Panc1 (cell line): ENCODE data around the gene SNX3. TPM values are rescaled to one million over a fixed set of nuclear protein-coding genes. Genes with fewer than 3 reads are reported as not detected.

ENCODE experiments used
- ATAC-seq: fragments of 200-7000 bp; cut with Tn5 transposase; 2 replicates; pipeline ENCODE4 v1.9.1; 2020; ENCODE audit warnings: mild to moderate bottlenecking, moderate library complexity
- BruUV-seq: library from RNA; stranded (reverse); fragments of 400-500 nt; replicated peaks from 2 replicates; lab custom pipeline; 2021; lab: Mats Ljungman, UMichigan
- CTCF ChIA-PET: fragments of 300-600 bp; sonication (Branson Sonifier 250); formaldehyde crosslinking; loops from one replicate; lab custom pipeline; 2022; ENCODE audit warnings: antibody characterized with exemption; lab: Charles Lee
- POLR2A ChIA-PET: fragments of 300-600 bp; sonication (Branson Sonifier 250); formaldehyde crosslinking; loops from one replicate; lab custom pipeline; 2022; ENCODE audit warnings: antibody characterized with exemption; lab: Charles Lee
- DNase-seq: peaks from one replicate; pipeline ENCODE4 v3.0.0-alpha.2; 2010; ENCODE audit warnings: low read depth, low spot score
- H3K27ac ChIP-seq: 2 replicates; pipeline ENCODE4 v1.5.1; 2011; ENCODE audit warnings: mild to moderate bottlenecking, low read length, inconsistent platforms
- H3K27me3 ChIP-seq: fragments of 200-500 bp; sonication (Bioruptor generic); 2 replicates; pipeline ENCODE4 v1.6.0; 2014; ENCODE audit warnings: low read length, inconsistent platforms; ENCODE audit not compliant: control insufficient read depth, insufficient read depth
- H3K36me3 ChIP-seq: fragments of 200-500 bp; sonication (Bioruptor generic); 2 replicates; pipeline ENCODE4 v1.5.1; 2014; ENCODE audit warnings: inconsistent platforms, mild to moderate bottlenecking, low read length, moderate library complexity; ENCODE audit not compliant: control insufficient read depth, insufficient read depth
- H3K4me1 ChIP-seq: 2 replicates; pipeline ENCODE4 v1.5.1; 2011; ENCODE audit warnings: inconsistent platforms, mild to moderate bottlenecking, low read length, moderate library complexity; ENCODE audit not compliant: control insufficient read depth, insufficient read depth
- H3K4me3 ChIP-seq, 2 experiments: 2 replicates each; pipeline ENCODE4 v1.5.1; 2011 to 2012; ENCODE audit warnings: low read depth in 2 of 2, low read length in 2 of 2, mild to moderate bottlenecking in 2 of 2, inconsistent platforms in 1 of 2, moderate library complexity in 1 of 2
- H3K9me3 ChIP-seq: fragments of 200-500 bp; sonication (Bioruptor generic); 2 replicates; pipeline ENCODE4 v1.5.1; 2014; ENCODE audit warnings: low read depth, mild to moderate bottlenecking, inconsistent platforms, low read length, moderate library complexity; ENCODE audit not compliant: control insufficient read depth, insufficient read depth
- POLR2AphosphoS5 ChIP-seq: IDR thresholded peaks from 2 replicates; pipeline ENCODE4 v1.6.1; 2012; ENCODE audit warnings: mild to moderate bottlenecking, low read depth, low read length, moderate library complexity
- SIN3A ChIP-seq: IDR thresholded peaks from 2 replicates; pipeline ENCODE4 v1.6.1; 2012; ENCODE audit warnings: low read depth, mild to moderate bottlenecking, low read length, moderate library complexity, borderline replicate concordance; ENCODE audit not compliant: insufficient read depth
- TCF7L2 ChIP-seq: IDR thresholded peaks from 2 replicates; pipeline ENCODE4 v1.6.1; 2011; ENCODE audit warnings: mild to moderate bottlenecking, low read depth, low read length, inconsistent platforms
- in situ Hi-C: cut with HindIII; loops from 2 replicates; pipeline ENCODE4 v1.10.0; 2016; ENCODE audit warnings: low sequenced_read_pairs, low pct_unique_long_range_greater_than_20kb
- intact Hi-C: fragments of 100-400 bp; cut with micrococcal nuclease; formaldehyde crosslinking; loops from one replicate; pipeline ENCODE4 v1.10.0; 2022; ENCODE audit not compliant: unreplicated experiment
- total RNA-seq: library from RNA; stranded (reverse); gene quantifications from one replicate; pipeline ENCODE4 v1.2.1, GENCODE V29; 2021; ENCODE audit not compliant: unreplicated experiment
- TF ChIP-seq, protein P1 (sequence below), 2 experiments: IDR thresholded peaks; 2 replicates each; pipeline ENCODE4 v1.6.1; 2011 to 2012; ENCODE audit warnings: low read depth in 2 of 2, control low read depth in 1 of 2, low read length in 1 of 2, mild to moderate bottlenecking in 1 of 2, moderate library complexity in 1 of 2; ENCODE audit not compliant: insufficient read depth in 1 of 2
- TF ChIP-seq, protein P2 (sequence below): fragments of 450-650 bp; IDR thresholded peaks from 2 replicates; pipeline ENCODE4 v1.5.1; 2017; ENCODE audit warnings: mild to moderate bottlenecking

SNX3 gene
- total RNA-seq, 1 experiment from 2014 or later, result 223 TPM

DNA sequence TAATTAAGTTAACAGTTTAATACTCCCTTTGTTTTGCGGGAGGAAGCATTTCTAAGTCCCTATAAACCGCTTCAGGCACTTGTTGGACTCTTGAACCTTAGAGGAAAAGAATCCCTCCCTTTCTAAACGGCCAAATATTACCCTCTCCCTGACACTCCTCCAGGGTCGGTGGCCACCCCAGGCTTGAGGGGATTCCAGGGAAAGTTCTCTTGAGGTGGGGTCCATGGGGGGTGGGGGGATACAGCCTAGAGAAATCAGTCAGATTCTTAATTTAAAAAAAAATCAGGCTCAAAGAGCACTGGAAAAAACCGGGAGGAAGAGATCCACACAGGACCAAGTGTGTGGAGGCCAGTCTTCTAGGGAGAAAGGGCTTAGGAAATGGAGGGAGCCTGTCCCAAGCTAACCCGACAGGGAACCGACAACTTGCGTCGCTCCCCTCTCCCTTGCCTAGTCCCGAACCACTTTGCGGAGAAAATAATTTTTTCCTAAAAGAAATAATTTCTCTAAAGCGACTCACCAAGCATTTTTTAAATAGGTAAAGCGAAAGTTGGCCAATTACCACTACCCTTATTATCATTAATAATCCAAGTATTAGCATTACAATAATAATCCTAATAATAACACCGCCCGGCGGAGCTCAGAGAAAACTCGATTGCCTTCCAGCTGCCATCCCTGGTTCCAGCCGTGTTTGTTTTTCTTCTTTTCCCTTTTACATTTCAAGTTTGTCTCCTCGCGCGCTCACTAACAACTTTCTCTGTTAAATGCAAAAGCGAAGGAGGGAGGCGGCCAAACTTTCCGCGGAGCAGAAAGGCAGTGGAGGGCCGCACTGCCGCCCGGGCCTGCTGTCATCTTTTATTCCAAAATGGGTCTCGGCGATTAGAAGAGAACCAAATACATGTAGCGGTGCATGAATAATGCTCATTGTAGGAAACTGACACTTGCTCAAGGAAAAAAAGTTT is 90.2 kb downstream of the SNX3 start:
- BruUV-seq, result no TSS peak
- ChIA-PET CTCF (no interaction called here), POLR2A (interaction anchor here (0.6 kb wide), 1 partner anchor 87 kb away, joined by 5 read pairs; no protein-coding TSS in a partner anchor)
- Histone ChIP-seq H3K27me3 (peaks cover 4% of the 10 kb centered on the region), H3K4me3 (no peak overlapping the region), H3K4me1 (no peaks in the 10 kb centered on the region; the same call in none of the 2 replicates), H3K36me3 (no peaks in the 10 kb centered on the region), H3K27ac (no peak overlapping the region), H3K9me3 (no peaks in the 10 kb centered on the region)
- in situ Hi-C loops (no loop called here), intact Hi-C loops (no loop called here)
- ATAC-seq, result no peak
- TF ChIP-seq, protein P1, sequence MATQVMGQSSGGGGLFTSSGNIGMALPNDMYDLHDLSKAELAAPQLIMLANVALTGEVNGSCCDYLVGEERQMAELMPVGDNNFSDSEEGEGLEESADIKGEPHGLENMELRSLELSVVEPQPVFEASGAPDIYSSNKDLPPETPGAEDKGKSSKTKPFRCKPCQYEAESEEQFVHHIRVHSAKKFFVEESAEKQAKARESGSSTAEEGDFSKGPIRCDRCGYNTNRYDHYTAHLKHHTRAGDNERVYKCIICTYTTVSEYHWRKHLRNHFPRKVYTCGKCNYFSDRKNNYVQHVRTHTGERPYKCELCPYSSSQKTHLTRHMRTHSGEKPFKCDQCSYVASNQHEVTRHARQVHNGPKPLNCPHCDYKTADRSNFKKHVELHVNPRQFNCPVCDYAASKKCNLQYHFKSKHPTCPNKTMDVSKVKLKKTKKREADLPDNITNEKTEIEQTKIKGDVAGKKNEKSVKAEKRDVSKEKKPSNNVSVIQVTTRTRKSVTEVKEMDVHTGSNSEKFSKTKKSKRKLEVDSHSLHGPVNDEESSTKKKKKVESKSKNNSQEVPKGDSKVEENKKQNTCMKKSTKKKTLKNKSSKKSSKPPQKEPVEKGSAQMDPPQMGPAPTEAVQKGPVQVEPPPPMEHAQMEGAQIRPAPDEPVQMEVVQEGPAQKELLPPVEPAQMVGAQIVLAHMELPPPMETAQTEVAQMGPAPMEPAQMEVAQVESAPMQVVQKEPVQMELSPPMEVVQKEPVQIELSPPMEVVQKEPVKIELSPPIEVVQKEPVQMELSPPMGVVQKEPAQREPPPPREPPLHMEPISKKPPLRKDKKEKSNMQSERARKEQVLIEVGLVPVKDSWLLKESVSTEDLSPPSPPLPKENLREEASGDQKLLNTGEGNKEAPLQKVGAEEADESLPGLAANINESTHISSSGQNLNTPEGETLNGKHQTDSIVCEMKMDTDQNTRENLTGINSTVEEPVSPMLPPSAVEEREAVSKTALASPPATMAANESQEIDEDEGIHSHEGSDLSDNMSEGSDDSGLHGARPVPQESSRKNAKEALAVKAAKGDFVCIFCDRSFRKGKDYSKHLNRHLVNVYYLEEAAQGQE (IDR thresholded peaks at IDR 0.05; ENCODE audit: insufficient read depth in 1 of 2, low read depth in 2 of 2, low read length in 1 of 2), result no peak
- no peak for TF ChIP-seq SIN3A
- TF ChIP-seq POLR2AphosphoS5, result no peak
- TF ChIP-seq, protein P2, sequence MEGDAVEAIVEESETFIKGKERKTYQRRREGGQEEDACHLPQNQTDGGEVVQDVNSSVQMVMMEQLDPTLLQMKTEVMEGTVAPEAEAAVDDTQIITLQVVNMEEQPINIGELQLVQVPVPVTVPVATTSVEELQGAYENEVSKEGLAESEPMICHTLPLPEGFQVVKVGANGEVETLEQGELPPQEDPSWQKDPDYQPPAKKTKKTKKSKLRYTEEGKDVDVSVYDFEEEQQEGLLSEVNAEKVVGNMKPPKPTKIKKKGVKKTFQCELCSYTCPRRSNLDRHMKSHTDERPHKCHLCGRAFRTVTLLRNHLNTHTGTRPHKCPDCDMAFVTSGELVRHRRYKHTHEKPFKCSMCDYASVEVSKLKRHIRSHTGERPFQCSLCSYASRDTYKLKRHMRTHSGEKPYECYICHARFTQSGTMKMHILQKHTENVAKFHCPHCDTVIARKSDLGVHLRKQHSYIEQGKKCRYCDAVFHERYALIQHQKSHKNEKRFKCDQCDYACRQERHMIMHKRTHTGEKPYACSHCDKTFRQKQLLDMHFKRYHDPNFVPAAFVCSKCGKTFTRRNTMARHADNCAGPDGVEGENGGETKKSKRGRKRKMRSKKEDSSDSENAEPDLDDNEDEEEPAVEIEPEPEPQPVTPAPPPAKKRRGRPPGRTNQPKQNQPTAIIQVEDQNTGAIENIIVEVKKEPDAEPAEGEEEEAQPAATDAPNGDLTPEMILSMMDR, result no peak
- DNase-seq, result no peak

DNA sequence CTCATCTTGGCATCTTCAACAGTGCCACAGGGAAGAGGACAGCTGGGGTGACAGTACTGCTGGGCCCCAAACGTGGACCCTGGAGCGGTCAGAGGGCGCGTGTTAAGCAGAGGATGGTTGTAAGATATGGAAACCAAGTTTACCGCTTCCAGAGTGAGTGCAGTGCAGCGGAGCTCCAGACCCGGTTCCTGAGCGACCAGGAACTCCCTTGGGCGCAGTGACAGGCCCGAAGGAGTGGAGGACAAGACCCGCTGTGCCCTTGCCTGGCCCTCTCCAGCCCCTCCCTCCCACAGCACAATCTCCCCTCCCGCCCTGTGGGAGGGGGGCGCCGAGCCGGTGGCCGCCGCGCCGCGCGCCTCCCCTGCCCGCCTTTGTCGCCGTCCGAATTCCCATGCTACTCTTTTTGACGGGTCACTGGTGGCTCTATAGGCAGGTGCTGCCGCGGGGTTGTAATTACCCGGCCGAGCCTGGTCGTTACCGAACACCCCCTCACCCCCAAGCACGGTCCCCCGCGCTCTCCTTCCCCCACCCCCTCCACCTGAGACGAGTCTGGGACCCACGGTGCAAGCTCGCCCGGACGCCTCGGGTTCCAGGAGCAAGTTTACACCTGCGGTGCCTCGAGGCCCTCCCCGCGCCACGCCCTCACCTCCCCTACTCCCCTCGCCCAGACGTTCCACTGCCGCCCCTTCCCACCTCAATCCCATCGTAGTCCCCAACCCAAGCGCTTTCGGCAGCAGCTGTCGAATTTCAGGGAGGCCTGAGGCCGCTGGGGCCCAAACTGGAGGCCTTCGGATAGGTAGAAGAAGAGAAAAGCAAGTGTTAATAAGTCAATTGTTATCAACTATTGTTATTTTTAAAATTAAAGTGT is 91.1 kb downstream of the SNX3 start:
- intact Hi-C loops, result no loop called here
- CTCF ChIA-PET, result no interaction called here
- ATAC-seq, result no peak

More for the DNA sequence above, 91.1 kb downstream of the SNX3 start:
- no peak overlapping the region for H3K27ac ChIP-seq
- POLR2A ChIA-PET, result interaction anchor here (0.6 kb wide), 1 partner anchor 87 kb away, joined by 5 read pairs; no protein-coding TSS in a partner anchor
- in situ Hi-C loops, result no loop called here
- H3K9me3 ChIP-seq, result no peaks in the 10 kb centered on the region
- TF ChIP-seq TCF7L2, result no peak
- TF ChIP-seq SIN3A, result no peak
- no peak for TF ChIP-seq POLR2AphosphoS5
- TF ChIP-seq, protein P1 (IDR thresholded peaks at IDR 0.05; ENCODE audit: insufficient read depth in 1 of 2, low read depth in 2 of 2, low read length in 1 of 2), result no peak
- TF ChIP-seq, protein P2, result no peak
- BruUV-seq, result no TSS peak
- peaks cover 11% of the 10 kb centered on the region for H3K27me3 ChIP-seq
- no peak for DNase-seq
- H3K4me3 ChIP-seq, result no peak overlapping the region
- no peaks in the 10 kb centered on the region for H3K36me3 ChIP-seq
- peaks cover 6% of the 10 kb centered on the region; the same call in 1 of the 2 replicates for H3K4me1 ChIP-seq
